MM.1S (cell line): ENCODE data around the gene LRRC26.

Experiments
- DNase-seq: peaks from one replicate; pipeline ENCODE4 v3.0.0-alpha.2; 2015
- H2AFZ ChIP-seq: fragments of 300-600 bp; sonication (generic); 2 replicates; pipeline ENCODE4 v1.6.0; 2016; ENCODE audit warnings: antibody characterized with exemption, low read length
- H3F3A ChIP-seq: fragments of 300-600 bp; sonication (generic); 2 replicates; pipeline ENCODE4 v1.6.1; 2016; ENCODE audit warnings: mild to moderate bottlenecking, antibody characterized with exemption, low read length, moderate library complexity, mixed read lengths; ENCODE audit not compliant: insufficient read depth
- H3K27ac ChIP-seq: fragments of 300-600 bp; sonication (generic); 2 replicates; pipeline ENCODE4 v1.5.1; 2016; ENCODE audit warnings: mild to moderate bottlenecking, low read length
- H3K27me3 ChIP-seq: fragments of 300-600 bp; sonication (generic); replicated peaks from 2 replicates; pipeline ENCODE4 v1.6.0; 2016; ENCODE audit warnings: low read length; ENCODE audit not compliant: insufficient read depth
- H3K36me3 ChIP-seq: fragments of 300-600 bp; sonication (generic); replicated peaks from 2 replicates; pipeline ENCODE4 v1.6.1; 2016; ENCODE audit warnings: mild to moderate bottlenecking, low read length, mixed read lengths; ENCODE audit not compliant: insufficient read depth
- H3K4me1 ChIP-seq: fragments of 300-600 bp; sonication (generic); 2 replicates; pipeline ENCODE4 v1.6.1; 2016; ENCODE audit warnings: low read length, mixed read lengths
- H3K4me2 ChIP-seq: fragments of 300-600 bp; sonication (generic); 2 replicates; pipeline ENCODE4 v1.6.0; 2016; ENCODE audit warnings: low read depth, low read length
- H3K4me3 ChIP-seq: fragments of 300-600 bp; sonication (generic); 2 replicates; pipeline ENCODE4 v1.5.1; 2016; ENCODE audit warnings: low read length, mixed read lengths
- H3K79me2 ChIP-seq: fragments of 300-600 bp; sonication (generic); 2 replicates; pipeline ENCODE4 v1.6.1; 2016; ENCODE audit warnings: mixed run types, low read length, mixed read lengths
- H3K9ac ChIP-seq: fragments of 300-600 bp; sonication (generic); 2 replicates; pipeline ENCODE4 v1.6.1; 2016; ENCODE audit warnings: low read length, mixed read lengths
- H3K9me2 ChIP-seq: fragments of 300-600 bp; sonication (generic); replicated peaks from 2 replicates; pipeline ENCODE4 v1.6.1; 2016; ENCODE audit warnings: mild to moderate bottlenecking, low read length, mixed read lengths; ENCODE audit not compliant: insufficient read depth
- H3K9me3 ChIP-seq: fragments of 300-600 bp; sonication (generic); replicated peaks from 2 replicates; pipeline ENCODE4 v1.6.1; 2016; ENCODE audit warnings: mild to moderate bottlenecking, low read length, mixed read lengths; ENCODE audit not compliant: insufficient read depth
- H4K20me1 ChIP-seq: fragments of 300-600 bp; sonication (generic); 2 replicates; pipeline ENCODE4 v1.6.1; 2016; ENCODE audit warnings: mild to moderate bottlenecking, low read length, moderate library complexity, mixed read lengths; ENCODE audit not compliant: insufficient read depth
- CTCF ChIP-seq: fragments of 300-600 bp; sonication (generic); IDR thresholded peaks from 2 replicates; pipeline ENCODE4 v1.5.1; 2016; ENCODE audit warnings: antibody characterized with exemption, low read length, mixed read lengths
- EZH2 ChIP-seq: fragments of 300-600 bp; sonication (generic); optimal IDR thresholded peaks from 2 replicates; pipeline ENCODE3; 2017; ENCODE audit warnings: low read depth, mild to moderate bottlenecking, antibody characterized with exemption, low read length, mixed read lengths
- EZH2phosphoT487 ChIP-seq: fragments of 300-600 bp; sonication (generic); IDR thresholded peaks from 2 replicates; pipeline ENCODE4 v1.6.1; 2018; ENCODE audit warnings: antibody characterized with exemption, low read length

Gene LRRC26

DNA sequence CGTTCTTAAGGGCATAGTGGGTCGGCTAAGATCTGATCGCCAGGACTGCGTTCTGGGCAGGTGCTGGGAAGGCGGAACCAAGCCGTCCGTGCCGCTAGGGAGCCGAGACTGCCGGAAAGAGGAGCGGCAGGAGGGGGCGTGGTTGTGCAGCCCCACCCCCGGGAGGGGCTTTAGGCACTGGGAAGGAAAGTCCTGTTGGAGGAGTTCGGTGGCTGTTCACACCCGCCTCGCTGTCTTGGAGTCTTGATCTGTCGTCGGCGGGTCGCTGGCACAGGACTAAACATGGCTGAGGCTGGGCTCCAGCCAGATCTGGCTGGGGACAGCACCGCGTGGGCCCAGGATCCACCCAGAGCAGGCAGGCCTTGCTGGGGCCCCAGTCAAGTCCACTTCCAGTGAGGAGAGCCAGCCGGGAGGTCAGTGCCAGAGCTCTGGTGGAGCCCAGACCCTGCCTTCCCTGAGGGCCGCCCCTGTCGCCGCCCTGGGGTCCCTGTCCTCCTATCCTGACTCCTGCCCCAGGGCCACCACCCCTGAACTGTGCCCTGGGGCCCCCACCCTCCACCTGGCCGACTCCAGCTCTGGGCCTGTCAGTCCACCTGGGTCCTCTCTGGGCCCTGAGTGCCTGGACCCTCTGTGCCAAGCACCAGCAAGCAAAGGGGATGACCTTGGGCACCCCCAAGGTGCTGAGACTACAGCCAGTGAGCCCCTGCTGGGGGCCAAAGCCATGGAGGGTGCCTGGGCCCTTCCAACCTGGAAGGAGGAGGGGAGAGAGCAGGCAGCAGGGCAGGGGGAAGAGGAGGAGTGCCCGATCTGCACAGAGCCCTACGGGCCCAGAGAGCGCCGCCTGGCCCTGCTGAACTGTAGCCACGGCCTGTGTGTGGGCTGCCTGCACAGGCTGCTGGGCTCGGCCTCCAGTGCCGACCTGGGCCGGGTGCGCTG, 47.7 kb upstream of the LRRC26 start:
- Histone ChIP-seq H3K9me2 (no peaks in the 10 kb centered on the region), H3K9me3 (no peaks in the 10 kb centered on the region), H3K36me3 (no peaks in the 10 kb centered on the region), H3K4me2 (no peak overlapping the region), H3K79me2 (no peaks in the 10 kb centered on the region), H4K20me1 (no peaks in the 10 kb centered on the region), H3K4me1 (no peaks in the 10 kb centered on the region), H3K27ac (no peak overlapping the region), H3F3A (no peaks in the 10 kb centered on the region), H3K9ac (no peak overlapping the region), H2AFZ (no peak overlapping the region), H3K4me3 (no peak overlapping the region), H3K27me3 (no peaks in the 10 kb centered on the region)
- no peak for TF ChIP-seq EZH2
- TF ChIP-seq CTCF, result no peak
- no peak for DNase-seq

DNA sequence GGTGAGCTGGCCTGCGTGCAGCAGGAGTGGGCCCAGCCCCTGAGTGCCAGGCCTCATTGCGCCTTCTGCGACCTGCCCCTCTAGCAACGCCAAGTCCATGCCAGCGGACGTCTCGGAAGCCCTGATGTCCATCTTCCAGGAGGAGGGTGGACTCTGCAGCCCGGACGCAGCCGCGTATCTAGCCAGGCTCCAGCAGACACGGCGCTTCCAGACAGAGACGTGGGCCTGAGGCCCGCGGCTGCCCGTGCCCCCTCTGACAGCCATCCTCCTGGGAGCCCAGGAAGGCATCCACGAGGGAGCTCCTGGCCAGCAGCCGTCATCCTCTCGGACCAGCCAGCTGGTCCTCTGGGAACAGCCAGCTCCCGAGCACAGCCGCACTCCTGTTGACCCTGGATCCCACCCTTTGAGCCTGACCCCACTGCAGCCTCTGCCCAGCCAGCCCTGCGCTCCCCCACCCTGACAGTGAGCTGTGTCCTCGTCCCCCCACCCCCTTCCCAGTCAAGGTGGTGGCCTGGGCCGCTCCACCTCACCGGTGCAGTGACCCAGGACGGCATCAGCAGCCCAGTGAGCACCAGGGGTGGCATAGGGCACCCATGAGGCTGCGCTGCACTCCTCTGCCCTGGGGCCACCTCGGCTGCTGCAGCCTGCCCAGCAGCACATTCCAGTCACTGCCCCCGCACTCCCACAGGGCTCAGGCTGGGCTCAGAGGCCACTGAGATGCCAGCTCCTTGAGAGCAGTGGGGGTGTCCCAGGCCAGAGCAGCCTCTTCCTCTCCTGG, 46.5 kb upstream of the LRRC26 start:
- no peaks in the 10 kb centered on the region for H3K27me3 ChIP-seq
- H3K36me3 ChIP-seq, result no peaks in the 10 kb centered on the region
- H3K4me3 ChIP-seq, result no peak overlapping the region
- H3K79me2 ChIP-seq, result no peaks in the 10 kb centered on the region
- H3K9me3 ChIP-seq, result no peaks in the 10 kb centered on the region
- H3F3A ChIP-seq, result no peaks in the 10 kb centered on the region
- no peak for DNase-seq
- no peak overlapping the region for H2AFZ ChIP-seq
- TF ChIP-seq EZH2, result no peak
- TF ChIP-seq CTCF, result no peak
- no peak for TF ChIP-seq EZH2phosphoT487
- no peaks in the 10 kb centered on the region for H3K9me2 ChIP-seq
- H3K4me2 ChIP-seq, result no peak overlapping the region
- no peak overlapping the region for H3K9ac ChIP-seq
- H3K4me1 ChIP-seq, result no peaks in the 10 kb centered on the region
- no peak overlapping the region for H3K27ac ChIP-seq
- no peaks in the 10 kb centered on the region for H4K20me1 ChIP-seq

GRCh38 chr9:137215196-137215986, 45.5 kb upstream of the LRRC26 start:
- DNase-seq, result no peak
- Histone ChIP-seq H3K4me1 (no peaks in the 10 kb centered on the region), H3K4me3 (no peak overlapping the region), H2AFZ (no peak overlapping the region), H3K9me3 (no peaks in the 10 kb centered on the region), H3K4me2 (no peak overlapping the region), H3K27me3 (no peaks in the 10 kb centered on the region), H3K9me2 (no peaks in the 10 kb centered on the region), H3K36me3 (no peaks in the 10 kb centered on the region), H3K9ac (no peak overlapping the region), H4K20me1 (no peaks in the 10 kb centered on the region), H3K27ac (no peak overlapping the region), H3K79me2 (no peaks in the 10 kb centered on the region), H3F3A (no peaks in the 10 kb centered on the region)
- TF ChIP-seq CTCF, result no peak
- TF ChIP-seq EZH2, result no peak
- no peak for TF ChIP-seq EZH2phosphoT487
